Muscle of back (tissue), 11 donors: Measurements from ENCODE around the gene RANBP17. TPM values are rescaled to one million over a fixed set of nuclear protein-coding genes. Genes with fewer than 3 reads are reported as not detected.
"Not testable (repeated sequence)": the region's sequence is repeated elsewhere in the genome, so short reads cannot be mapped to it uniquely, and the experiment has no call there.

Experiments
- DNase-seq, 3 donors: peaks; one replicate each; pipeline versions ENCODE4 v3.0.0 to v3.0.0-alpha.2; 2013
- polyA plus RNA-seq, 10 donors: library from polyadenylated mRNA; unstranded; fragments of 120-200 nt; gene quantifications; one replicate each; pipeline ENCODE4 v1.2.1, GENCODE V29; 2013; ENCODE audit not compliant: insufficient read length in 10 of 10

The RANBP17 gene
- polyA plus RNA-seq, 10 donors: 4.6 to 18.0 (median 7.4) TPM

GRCh38 chr5:170865622-170866021, 3.8 kb downstream of the RANBP17 start:
- DNase-seq: no peak

- no peak for DNase-seq
These were observed 6.0 kb downstream of the RANBP17 start for GRCh38 chr5:170867825-170868224.

GRCh38 chr5:170870390-170870789, 8.6 kb downstream of the RANBP17 start:
- not testable (repeated sequence) for DNase-seq

DNA sequence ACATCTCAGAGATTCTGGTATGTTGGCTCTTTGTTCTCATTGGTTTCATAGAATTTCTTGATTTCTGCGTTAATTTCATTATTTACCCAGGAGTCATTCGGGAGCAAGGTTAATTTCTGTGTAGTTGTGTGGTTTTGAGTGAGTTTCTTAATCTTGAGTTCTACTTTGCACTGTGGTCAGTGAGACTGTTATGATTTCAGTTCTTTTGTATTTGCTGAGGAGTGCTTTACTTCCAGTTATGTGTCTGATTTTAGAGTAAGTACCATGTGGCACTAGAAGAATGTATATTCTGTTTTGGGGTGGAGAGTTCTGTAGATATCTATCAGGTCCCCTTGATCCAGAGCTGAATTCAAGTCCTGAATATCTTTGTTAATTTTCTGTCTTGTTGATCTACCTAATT, 12.2 kb downstream of the RANBP17 start:
- no peak for DNase-seq

GRCh38 chr5:170875811-170876210, 14.0 kb downstream of the RANBP17 start:
- no peak for DNase-seq

DNA sequence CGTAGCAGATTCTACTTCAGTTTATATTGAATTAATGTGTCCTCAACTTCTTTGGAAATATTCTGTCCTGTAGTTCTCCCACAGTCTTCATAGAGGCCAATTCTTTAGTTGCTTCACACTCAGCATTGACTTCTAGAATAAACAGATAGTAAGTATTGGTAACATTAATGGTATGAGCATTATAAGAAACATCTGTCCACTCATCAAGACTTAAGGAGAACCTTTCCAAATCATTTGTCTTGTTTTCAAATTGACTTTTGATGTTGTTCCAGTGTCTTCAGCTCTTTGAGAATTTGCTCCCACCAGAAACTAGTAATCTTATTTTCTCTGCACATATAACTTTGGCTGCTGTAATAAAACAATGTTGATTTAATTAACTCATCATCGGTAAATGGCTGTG, 18.3 kb downstream of the RANBP17 start:
- no peak for DNase-seq

- no peak for DNase-seq
These were observed 20.5 kb downstream of the RANBP17 start for GRCh38 chr5:170882345-170882744.

DNA sequence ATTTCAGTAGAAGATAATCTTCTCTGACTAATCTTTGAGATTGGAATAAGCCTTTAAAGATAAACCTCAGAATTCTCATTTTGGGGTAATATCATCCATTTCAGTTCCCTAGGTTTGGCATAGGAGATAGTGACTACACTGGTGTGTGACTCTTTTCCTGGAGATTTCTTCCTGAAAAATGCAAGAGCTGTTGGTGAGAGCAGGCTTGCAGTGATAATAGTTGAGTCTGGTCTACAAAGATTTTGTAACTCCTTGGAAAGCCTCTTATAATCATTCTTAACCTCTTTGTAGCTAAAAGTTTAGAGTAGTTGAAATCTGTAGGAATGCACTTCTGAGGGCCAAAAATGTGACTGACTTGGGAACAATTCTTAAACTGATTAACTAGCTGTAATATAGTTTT, 23.4 kb downstream of the RANBP17 start:
- DNase-seq: no peak

DNA sequence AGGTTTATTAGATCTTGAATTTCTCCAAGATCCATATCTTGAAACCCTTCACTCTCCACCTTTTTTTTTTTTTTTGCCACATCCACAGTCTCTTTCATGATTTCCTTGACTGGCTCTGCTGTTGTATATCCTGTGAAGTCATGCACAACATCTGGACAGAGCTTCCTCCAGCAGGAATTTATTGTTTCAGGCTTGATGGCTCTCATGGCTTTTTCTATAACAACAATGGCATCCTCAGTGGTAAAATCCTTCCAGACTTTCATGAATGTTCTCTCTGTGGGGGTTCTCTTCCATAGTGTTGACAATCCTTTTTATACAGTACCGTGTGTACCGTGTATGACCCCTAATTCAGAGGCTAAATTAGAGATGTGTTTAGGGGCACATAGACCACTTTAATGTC, 24.0 kb downstream of the RANBP17 start:
- peak in 1 of 3 donors; percentile 3 for DNase-seq

- DNase-seq: no peak
These were observed 24.5 kb downstream of the RANBP17 start for GRCh38 chr5:170886210-170886894.

- DNase-seq: no peak
These were observed 30.4 kb downstream of the RANBP17 start for GRCh38 chr5:170892196-170892595.

DNA sequence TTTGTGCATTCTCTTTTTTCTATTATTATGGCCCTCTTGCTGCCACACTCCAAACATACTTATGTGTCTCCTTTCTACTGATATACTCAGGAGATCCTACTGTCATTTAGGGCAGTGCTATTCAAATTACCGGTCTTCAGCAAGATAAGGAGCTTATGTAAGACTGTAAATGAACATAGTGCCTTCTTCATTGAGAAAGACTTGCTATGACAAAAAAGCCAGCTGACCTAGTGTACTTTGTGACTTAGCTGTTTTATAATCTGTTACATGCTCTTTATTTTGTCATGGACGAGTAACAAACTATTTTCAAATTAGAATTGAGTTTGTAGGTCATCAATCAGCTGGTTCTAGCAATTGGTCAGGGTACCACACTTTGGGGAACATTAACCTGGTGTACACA, 32.8 kb downstream of the RANBP17 start:
- no peak for DNase-seq

- peak in 1 of 3 donors; percentile 1 for DNase-seq
These were observed 35.0 kb downstream of the RANBP17 start for GRCh38 chr5:170896779-170897178.

GRCh38 chr5:170903075-170903474, 41.3 kb downstream of the RANBP17 start:
- no peak for DNase-seq

- peak in 1 of 3 donors; percentile 37 for DNase-seq
These were observed 45.9 kb downstream of the RANBP17 start for GRCh38 chr5:170907758-170908157.

DNA sequence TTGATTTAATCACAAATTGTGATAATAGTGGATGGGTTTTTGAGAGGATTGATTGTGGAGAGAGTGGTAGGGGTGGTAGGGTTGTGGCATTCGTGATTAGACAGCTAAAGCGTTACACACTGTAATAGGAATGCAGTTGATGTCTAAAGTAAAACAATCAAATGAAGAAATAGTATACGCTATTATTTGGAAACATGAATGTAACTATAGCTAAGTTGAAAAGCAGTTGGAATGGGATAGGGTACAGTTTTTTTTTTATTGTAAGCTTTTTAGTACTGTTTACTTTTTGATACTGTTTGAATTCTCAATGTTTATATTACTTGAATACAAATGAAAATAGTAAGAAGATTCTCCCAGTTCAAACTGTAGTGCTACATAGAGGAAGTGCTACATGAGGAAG, 51.8 kb downstream of the RANBP17 start:
- DNase-seq: no peak

GRCh38 chr5:170917113-170917512, 55.3 kb downstream of the RANBP17 start:
- DNase-seq: peak in 2 of 3 donors; percentile 1 to 15

DNA sequence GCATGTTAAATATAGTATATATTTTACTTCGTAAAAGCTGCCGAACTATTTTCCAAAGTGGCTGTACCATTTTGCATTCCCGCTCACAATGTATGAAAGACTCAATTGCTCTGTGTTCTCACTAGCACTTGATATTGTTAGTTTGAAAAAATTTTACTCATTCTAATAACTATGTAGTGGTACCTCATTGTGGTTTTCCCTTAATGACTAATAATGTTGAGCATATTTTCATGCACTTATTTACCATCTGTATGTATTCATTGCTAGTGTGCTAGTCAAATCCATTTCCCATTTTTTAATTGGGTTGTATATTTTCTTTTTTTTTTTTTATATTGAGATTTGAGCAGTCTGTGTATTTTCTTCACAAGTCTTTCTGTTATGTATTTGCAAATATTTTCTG, 58.4 kb downstream of the RANBP17 start:
- DNase-seq: no peak

GRCh38 chr5:170922331-170922730, 60.5 kb downstream of the RANBP17 start:
- not testable (repeated sequence) for DNase-seq

DNA sequence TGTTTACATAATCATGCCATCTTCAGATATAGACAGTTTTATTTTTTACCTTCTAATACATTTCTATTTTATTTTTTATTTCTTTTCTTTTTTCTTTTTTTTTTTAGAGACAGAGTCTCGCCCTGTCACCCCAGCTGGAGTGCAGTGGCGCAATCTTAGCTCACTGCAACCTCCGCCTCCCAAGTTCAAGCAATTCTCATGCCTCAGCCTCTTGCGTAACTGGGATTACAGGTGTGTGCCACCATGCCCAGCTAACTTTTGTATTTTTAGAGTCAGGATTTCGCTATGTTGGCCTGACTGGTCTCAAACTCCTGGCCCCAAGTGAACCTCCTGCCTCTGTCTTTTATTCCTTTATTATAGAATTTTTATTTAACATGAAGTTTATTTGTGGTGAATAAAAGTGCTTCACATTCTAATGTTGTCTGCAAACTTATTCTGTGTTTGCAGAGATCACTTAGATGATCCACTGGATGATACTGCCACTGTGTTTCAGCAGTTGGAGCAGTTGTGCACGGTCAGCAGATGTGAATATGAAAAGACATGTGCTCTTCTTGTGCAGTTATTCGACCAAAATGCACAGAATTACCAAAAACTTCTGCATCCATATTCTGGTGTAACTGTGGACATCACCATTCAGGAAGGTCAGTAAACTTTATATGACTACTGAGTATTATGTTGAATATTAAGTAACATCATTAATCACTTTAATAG, 62.2 kb downstream of the RANBP17 start:
- DNase-seq: no peak

DNA sequence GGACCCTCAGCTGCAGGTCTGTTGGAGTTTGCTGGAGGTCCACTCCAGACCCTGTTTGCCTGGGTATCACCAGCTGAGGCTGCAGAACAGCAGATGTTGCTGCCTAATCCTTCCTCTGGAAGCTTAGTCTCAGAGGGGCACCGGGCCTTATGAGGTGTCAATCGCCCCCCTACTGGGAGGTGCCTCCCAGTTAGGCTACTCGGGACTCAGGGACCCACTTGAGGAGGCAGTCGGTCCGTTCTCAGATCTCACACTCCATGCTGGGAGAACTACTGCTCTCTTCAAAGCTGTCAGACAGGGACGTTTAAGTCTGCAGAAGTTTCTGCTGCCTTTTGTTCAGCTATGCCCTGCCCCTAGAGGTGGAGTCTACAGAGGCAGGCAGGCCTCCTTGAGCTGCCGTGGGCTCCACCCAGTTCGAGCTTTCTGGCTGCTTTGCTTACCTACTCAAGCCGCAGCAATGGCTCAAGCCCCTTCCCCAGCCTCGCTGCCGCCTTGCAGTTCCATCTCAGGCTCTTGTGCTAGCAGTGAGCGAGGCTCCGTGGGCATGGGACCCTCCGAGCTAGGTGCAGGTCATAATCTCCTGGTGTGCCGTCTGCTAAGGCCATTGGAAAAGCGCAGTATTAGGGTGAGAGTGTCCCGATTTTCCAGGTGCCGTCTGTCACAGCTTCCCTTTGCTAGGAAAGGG, 73.9 kb downstream of the RANBP17 start:
- DNase-seq: not testable (repeated sequence)

- DNase-seq: no peak
These were observed 75.3 kb downstream of the RANBP17 start for GRCh38 chr5:170937072-170937471.

GRCh38 chr5:170937914-170938313, 76.1 kb downstream of the RANBP17 start:
- no peak for DNase-seq
